ENCODE measurements around the gene GRIP2. TPM values are rescaled to one million over a fixed set of nuclear protein-coding genes. Genes with fewer than 3 reads are reported as not detected.

Gene GRIP2
- total and polyA plus RNA-seq, 2 donors (not counting 1 experiment from before 2014, with no cell fraction given), result under 0.01 to 0.87 TPM

DNA sequence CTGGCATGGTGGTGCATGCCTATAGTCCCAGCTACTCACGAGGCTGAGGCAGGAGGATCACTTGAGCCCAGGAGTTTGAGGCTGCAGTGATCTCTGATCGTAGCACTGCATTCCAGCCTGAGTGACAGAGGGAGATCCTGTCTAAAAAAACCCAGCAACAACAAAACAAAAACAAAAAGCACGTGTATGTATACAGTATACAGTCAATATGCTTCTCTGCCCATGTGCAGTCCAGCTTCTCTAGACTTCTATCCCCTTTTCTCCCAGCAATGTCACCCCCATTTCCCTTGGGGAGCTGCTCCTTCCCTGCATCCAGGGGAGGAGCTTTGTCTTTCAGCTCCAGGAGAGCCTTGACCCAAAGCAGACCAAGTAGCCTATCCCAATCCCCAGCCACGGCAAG is 20.0 kb upstream of the GRIP2 start:
- Histone ChIP-seq H3K4me1 (ENCODE audit: control insufficient read depth, extremely low read depth, insufficient read depth, low read length) (no peaks in the 10 kb centered on the region), H3K9me3 (ENCODE audit: control insufficient read depth, insufficient read depth, low read depth, low read length) (no peaks in the 10 kb centered on the region), H3K27ac (ENCODE audit: insufficient read depth, low read length) (no peak overlapping the region), H3K79me2 (ENCODE audit: control insufficient read depth, insufficient read depth, low read length) (no peaks in the 10 kb centered on the region), H3K36me3 (ENCODE audit: control insufficient read depth, insufficient read depth, low read length) (no peaks in the 10 kb centered on the region), H3K27me3 (ENCODE audit: control insufficient read depth, insufficient read depth, low read length) (no peaks in the 10 kb centered on the region), H4K20me1 (ENCODE audit: control insufficient read depth, extremely low read depth, insufficient read depth, low read length) (no peaks in the 10 kb centered on the region), H3K9ac (ENCODE audit: insufficient read depth, low read length) (no peak overlapping the region), H3K4me2 (ENCODE audit: extremely low read depth, insufficient read depth, low read length) (no peak overlapping the region), H2AFZ (ENCODE audit: low read length) (no peak overlapping the region), H3K4me3 (replicated peaks in 1 of 4; ENCODE audit: control extremely low read depth in 1 of 4, insufficient read depth in 1 of 4, low read depth in 3 of 4, low read length in 4 of 4) (no peak overlapping the region)
- no peak for DNase-seq (ENCODE audit: low read depth in 2 of 2)
- TF ChIP-seq, protein P1, sequence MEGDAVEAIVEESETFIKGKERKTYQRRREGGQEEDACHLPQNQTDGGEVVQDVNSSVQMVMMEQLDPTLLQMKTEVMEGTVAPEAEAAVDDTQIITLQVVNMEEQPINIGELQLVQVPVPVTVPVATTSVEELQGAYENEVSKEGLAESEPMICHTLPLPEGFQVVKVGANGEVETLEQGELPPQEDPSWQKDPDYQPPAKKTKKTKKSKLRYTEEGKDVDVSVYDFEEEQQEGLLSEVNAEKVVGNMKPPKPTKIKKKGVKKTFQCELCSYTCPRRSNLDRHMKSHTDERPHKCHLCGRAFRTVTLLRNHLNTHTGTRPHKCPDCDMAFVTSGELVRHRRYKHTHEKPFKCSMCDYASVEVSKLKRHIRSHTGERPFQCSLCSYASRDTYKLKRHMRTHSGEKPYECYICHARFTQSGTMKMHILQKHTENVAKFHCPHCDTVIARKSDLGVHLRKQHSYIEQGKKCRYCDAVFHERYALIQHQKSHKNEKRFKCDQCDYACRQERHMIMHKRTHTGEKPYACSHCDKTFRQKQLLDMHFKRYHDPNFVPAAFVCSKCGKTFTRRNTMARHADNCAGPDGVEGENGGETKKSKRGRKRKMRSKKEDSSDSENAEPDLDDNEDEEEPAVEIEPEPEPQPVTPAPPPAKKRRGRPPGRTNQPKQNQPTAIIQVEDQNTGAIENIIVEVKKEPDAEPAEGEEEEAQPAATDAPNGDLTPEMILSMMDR (conservative IDR thresholded peaks at IDR 0.05 in 1 of 2, IDR thresholded peaks at IDR 0.05 in 1 of 2; ENCODE audit: low read depth in 1 of 2, low read length in 2 of 2), result no peak
- TF ChIP-seq EZH2 (IDR thresholded peaks at IDR 0.05; ENCODE audit: low read length, missing control alignments), result no peak

DNA sequence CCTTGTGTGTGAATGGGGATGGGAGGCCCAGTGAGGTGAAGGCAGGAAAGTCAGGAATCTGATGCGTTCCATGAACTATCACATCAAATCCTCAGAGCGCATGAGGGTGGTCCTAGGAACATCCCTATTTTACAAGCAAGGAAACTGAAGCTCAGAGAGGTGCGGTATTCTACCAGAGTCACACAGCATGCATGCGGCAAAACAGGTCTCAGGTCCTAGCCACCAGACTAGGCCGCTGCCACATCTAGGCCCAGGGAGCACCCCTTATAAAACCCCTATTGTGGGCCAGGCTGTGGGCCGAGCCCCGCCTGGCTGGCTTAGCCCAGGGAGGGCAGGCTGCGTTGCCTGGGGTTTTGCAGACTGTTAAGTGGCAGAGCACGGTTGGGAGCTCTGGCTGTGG is 17.9 kb upstream of the GRIP2 start:
- Histone ChIP-seq H3K79me2 (ENCODE audit: control insufficient read depth, insufficient read depth, low read length) (no peaks in the 10 kb centered on the region), H3K4me3 (replicated peaks in 1 of 4; ENCODE audit: control extremely low read depth in 1 of 4, insufficient read depth in 1 of 4, low read depth in 3 of 4, low read length in 4 of 4) (no peak overlapping the region), H4K20me1 (ENCODE audit: control insufficient read depth, extremely low read depth, insufficient read depth, low read length) (no peaks in the 10 kb centered on the region), H2AFZ (ENCODE audit: low read length) (no peak overlapping the region), H3K9me3 (ENCODE audit: control insufficient read depth, insufficient read depth, low read depth, low read length) (no peaks in the 10 kb centered on the region), H3K9ac (ENCODE audit: insufficient read depth, low read length) (no peak overlapping the region), H3K36me3 (ENCODE audit: control insufficient read depth, insufficient read depth, low read length) (no peaks in the 10 kb centered on the region), H3K27me3 (ENCODE audit: control insufficient read depth, insufficient read depth, low read length) (no peaks in the 10 kb centered on the region), H3K27ac (ENCODE audit: insufficient read depth, low read length) (no peak overlapping the region), H3K4me2 (ENCODE audit: extremely low read depth, insufficient read depth, low read length) (no peak overlapping the region), H3K4me1 (ENCODE audit: control insufficient read depth, extremely low read depth, insufficient read depth, low read length) (no peaks in the 10 kb centered on the region)
- TF ChIP-seq, protein P1 (conservative IDR thresholded peaks at IDR 0.05 in 1 of 2, IDR thresholded peaks at IDR 0.05 in 1 of 2; ENCODE audit: low read depth in 1 of 2, low read length in 2 of 2), result no peak
- no peak for TF ChIP-seq EZH2 (IDR thresholded peaks at IDR 0.05; ENCODE audit: low read length, missing control alignments)
- no peak for DNase-seq (ENCODE audit: low read depth in 2 of 2)

DNA sequence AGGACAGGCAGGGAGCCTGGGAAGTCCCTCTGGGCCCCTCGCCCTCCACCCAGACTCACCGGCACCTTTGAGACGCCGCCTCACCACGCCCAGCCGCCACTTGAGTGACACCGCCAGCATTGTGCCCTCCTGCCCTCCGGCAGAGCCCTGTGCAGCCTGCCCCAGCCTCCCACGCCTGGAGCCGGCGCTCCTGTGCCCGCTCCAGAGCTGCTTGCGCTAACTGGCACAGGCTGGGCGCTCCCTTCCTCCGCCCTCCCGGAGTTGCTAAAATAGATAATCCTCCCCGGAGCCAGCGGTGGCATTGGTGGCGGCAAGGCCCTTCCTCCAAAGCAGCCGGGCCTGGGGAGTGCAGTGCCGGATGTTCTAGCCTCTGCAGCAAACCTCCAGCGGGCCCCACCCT is 15.7 kb upstream of the GRIP2 start:
- TF ChIP-seq, protein P1 (conservative IDR thresholded peaks at IDR 0.05 in 1 of 2, IDR thresholded peaks at IDR 0.05 in 1 of 2; ENCODE audit: low read depth in 1 of 2, low read length in 2 of 2), result no peak
- TF ChIP-seq EZH2 (IDR thresholded peaks at IDR 0.05; ENCODE audit: low read length, missing control alignments), result no peak
- H3K27me3 ChIP-seq (ENCODE audit: control insufficient read depth, insufficient read depth, low read length), result no peaks in the 10 kb centered on the region
- no peak for DNase-seq (ENCODE audit: low read depth in 2 of 2)

More for the DNA sequence above, 15.7 kb upstream of the GRIP2 start:
- Histone ChIP-seq H3K4me2 (ENCODE audit: extremely low read depth, insufficient read depth, low read length) (no peak overlapping the region), H3K4me1 (ENCODE audit: control insufficient read depth, extremely low read depth, insufficient read depth, low read length) (no peaks in the 10 kb centered on the region), H3K27ac (ENCODE audit: insufficient read depth, low read length) (no peak overlapping the region), H3K9ac (ENCODE audit: insufficient read depth, low read length) (no peak overlapping the region), H3K79me2 (ENCODE audit: control insufficient read depth, insufficient read depth, low read length) (no peaks in the 10 kb centered on the region), H3K9me3 (ENCODE audit: control insufficient read depth, insufficient read depth, low read depth, low read length) (no peaks in the 10 kb centered on the region), H4K20me1 (ENCODE audit: control insufficient read depth, extremely low read depth, insufficient read depth, low read length) (no peaks in the 10 kb centered on the region), H3K4me3 (replicated peaks in 1 of 4; ENCODE audit: control extremely low read depth in 1 of 4, insufficient read depth in 1 of 4, low read depth in 3 of 4, low read length in 4 of 4) (no peak overlapping the region), H3K36me3 (ENCODE audit: control insufficient read depth, insufficient read depth, low read length) (no peaks in the 10 kb centered on the region), H2AFZ (ENCODE audit: low read length) (no peak overlapping the region)
